H1 (cell line): ENCODE measurements around the gene EPHA3.

Experiments used
- CTCF ChIP-seq, 3 experiments: IDR thresholded peaks; 1 replicate in 2 of 3; 2 replicates in 1 of 3; pipeline versions ENCODE4 v1.5.1 to v1.6.1; 2011; ENCODE audit warnings: low read length in 3 of 3, mild to moderate bottlenecking in 3 of 3, inconsistent platforms in 2 of 3, low read depth in 1 of 3, moderate library complexity in 1 of 3; ENCODE audit not compliant: insufficient read depth in 1 of 3; ENCODE audit errors: control extremely low read depth in 1 of 3
- HDAC6 ChIP-seq: IDR thresholded peaks from one replicate; pipeline ENCODE4 v1.7.1; 2012; ENCODE audit warnings: low read depth, mild to moderate bottlenecking, inconsistent platforms, low read length, moderate library complexity
- JUND ChIP-seq: IDR thresholded peaks from 2 replicates; pipeline ENCODE4 v1.6.1; 2011; ENCODE audit warnings: mild to moderate bottlenecking, improper control_type of control experiment, low read length
- KDM1A ChIP-seq: fragments of 200-600, 300-600 bp; sonication (generic); IDR thresholded peaks from 2 replicates; pipeline ENCODE4 v1.7.1; 2016; ENCODE audit warnings: mild to moderate bottlenecking, low read length, borderline replicate concordance
- RXRA ChIP-seq: IDR thresholded peaks from 2 replicates; pipeline ENCODE4 v1.6.1; 2011; ENCODE audit warnings: low read depth, mild to moderate bottlenecking, low read length, moderate library complexity; ENCODE audit not compliant: insufficient read depth
- SIX5 ChIP-seq: IDR thresholded peaks from 2 replicates; pipeline ENCODE4 v1.6.1; 2011; ENCODE audit warnings: mild to moderate bottlenecking, low read depth, low read length
- SP2 ChIP-seq: IDR thresholded peaks from 2 replicates; pipeline ENCODE4 v1.6.1; 2012; ENCODE audit warnings: mild to moderate bottlenecking, low read length, inconsistent platforms
- YY1 ChIP-seq: IDR thresholded peaks from 2 replicates; pipeline ENCODE4 v1.6.1; 2011; ENCODE audit warnings: low read depth, mild to moderate bottlenecking, low read length
- ZNF274 ChIP-seq: IDR thresholded peaks from 2 replicates; pipeline ENCODE4 v1.7.0; 2012; ENCODE audit warnings: low read length, borderline replicate concordance; ENCODE audit errors: extremely low read depth

GRCh38 chr3:89297199-89297598, 189.8 kb downstream of the EPHA3 start:
- no peak for TF ChIP-seq CTCF (IDR thresholded peaks at IDR 0.05; ENCODE audit: control extremely low read depth in 1 of 3, insufficient read depth in 1 of 3, low read depth in 1 of 3, low read length in 3 of 3)
- TF ChIP-seq JUND = no peak
- no peak for TF ChIP-seq ZNF274
- no peak for TF ChIP-seq YY1
- TF ChIP-seq HDAC6 = no peak
- TF ChIP-seq KDM1A = no peak
- TF ChIP-seq SP2 = no peak
- no peak for TF ChIP-seq SIX5
- no peak for TF ChIP-seq RXRA
